Limb (tissue), 2 donors: ENCODE results near the gene SYNM.
"Not testable (repeated sequence)": the region's sequence is repeated elsewhere in the genome, so short reads cannot be mapped to it uniquely, and the experiment has no call there.

Source experiments
- DNase-seq, 2 donors: peaks; one replicate each; pipeline ENCODE4 v3.0.0-alpha.2; 2016; ENCODE audit errors: extremely low spot score in 2 of 2

The SYNM gene

DNA sequence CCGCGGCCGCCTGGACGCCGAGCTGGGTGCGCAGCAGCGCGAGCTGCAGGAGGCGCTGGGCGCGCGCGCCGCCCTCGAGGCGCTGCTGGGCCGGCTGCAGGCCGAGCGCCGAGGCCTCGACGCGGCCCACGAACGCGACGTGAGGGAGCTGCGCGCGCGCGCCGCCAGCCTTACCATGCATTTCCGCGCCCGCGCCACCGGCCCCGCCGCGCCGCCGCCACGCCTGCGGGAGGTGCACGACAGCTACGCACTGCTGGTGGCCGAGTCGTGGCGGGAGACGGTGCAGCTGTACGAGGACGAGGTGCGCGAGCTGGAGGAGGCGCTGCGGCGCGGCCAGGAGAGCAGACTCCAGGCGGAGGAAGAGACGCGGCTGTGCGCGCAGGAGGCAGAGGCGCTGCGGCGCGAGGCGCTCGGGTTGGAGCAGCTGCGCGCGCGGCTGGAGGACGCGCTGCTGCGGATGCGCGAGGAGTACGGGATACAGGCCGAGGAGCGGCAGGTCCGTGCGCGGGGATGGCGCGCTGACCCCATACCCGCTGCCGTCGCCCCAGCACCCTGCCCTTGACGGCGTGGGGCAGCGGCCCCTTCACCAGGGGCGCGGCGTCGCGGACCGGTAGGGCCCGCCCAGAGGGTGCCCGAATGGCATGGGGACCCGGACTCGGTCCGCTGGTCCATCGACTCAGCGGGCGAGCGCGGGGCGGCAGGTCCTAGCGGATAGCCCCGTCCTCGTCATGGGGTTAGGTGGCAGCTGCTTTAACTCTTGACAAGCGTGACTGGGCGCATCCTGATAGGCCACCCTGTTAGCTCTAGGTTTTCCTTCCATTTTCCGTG, 848 bp downstream of the SYNM start:
- peak; percentile 30 to 82 for DNase-seq

DNA sequence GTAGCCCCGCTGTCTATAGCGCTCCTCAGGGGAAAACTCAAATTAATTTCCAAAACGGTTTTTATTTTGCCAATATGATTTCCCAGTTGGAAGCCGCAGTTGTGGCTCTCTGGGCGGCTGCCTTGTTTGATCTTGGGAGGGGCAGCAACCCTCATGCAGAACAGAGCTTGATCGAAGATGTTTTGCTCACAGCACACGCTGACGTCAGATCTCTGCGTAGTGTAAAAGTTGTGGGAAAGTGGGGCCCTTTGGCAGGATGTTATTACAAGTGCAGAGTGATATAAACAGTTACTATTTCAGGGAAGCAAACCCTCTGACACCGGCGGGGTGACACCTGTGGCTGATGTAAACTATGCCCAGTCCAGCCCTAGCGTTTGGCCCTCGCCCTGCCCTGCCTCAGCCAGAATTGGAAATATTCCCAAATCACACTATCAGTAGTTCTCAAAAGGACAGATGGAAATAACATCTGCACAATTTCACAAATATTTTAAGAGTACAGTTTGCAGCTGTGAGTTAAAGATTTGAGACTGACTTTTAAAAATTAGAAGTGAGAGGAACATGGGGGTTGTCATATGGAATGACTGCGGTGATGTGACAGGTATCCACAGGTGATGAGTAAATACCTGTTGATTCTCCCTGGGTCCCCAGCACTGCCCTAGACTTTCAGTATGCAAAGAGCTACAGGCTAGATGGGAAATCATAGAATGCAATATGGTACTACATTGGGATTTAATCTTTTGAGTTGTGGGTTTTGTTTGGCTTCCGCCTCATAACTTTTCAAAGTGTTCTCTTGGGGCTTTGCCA, 1.7 kb downstream of the SYNM start:
- no peak for DNase-seq

DNA sequence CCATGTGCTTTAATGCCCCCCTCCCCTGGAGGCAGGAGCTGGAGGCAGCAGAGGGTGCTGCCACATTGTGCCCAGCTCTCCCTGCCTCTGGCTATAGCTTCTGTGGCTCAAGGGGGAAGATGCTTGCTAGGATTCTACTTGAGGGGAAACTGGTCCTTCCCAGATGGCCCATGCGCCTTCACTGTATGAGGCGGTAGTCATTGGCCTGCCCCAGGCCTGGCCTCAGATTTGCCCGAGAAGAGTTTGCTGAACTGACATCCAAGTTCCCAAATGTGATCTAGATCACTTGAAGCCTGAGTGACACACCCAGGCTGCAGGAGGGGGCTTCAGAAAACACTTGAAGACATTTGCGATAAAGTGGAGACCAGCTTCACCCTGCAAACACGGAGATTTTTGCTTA, 4.1 kb downstream of the SYNM start:
- DNase-seq: no peak

DNA sequence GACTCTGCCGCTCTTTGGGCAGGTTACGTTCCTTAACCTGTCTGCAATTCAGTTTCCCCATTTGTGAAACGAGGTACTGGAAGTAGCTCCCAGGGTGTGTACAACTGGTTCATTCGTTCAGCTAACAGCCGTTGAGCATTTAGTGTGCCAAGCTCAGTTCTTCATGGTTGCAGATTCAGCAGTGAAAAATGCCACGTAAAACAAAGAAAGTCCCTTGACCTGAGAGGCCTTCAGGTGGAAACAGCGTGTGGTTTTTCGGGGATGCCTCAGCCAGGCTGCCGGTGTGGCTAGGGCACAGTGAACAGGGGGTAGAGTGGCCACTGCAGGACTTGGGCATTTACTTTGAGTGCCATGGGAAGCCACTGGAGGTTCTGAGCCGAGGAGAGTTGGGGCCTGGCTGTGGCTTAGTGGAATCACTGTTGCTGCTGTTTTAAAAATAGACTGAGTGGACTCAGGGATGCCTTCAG, 4.7 kb downstream of the SYNM start:
- peak in 1 of 2 donors; percentile 7 for DNase-seq

DNA sequence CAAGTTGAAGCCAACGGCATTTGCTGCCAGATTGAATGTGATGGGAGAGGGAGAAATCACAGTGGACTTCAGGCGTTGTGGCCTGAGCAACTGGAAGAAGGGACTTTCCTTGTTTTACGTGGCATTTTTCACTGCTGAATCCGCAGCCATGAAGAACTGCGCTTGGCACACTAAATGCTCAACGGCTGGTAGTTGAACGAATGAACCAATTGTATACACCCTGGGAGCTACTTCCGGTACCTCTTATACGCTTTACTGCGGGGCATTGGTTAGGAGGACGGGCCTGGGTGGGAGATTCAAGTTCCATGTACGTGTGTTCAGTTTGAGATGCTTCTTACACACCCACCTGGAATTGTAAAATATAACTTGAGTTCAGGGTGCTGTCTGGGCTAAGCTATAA, 5.2 kb downstream of the SYNM start:
- no peak for DNase-seq

DNA sequence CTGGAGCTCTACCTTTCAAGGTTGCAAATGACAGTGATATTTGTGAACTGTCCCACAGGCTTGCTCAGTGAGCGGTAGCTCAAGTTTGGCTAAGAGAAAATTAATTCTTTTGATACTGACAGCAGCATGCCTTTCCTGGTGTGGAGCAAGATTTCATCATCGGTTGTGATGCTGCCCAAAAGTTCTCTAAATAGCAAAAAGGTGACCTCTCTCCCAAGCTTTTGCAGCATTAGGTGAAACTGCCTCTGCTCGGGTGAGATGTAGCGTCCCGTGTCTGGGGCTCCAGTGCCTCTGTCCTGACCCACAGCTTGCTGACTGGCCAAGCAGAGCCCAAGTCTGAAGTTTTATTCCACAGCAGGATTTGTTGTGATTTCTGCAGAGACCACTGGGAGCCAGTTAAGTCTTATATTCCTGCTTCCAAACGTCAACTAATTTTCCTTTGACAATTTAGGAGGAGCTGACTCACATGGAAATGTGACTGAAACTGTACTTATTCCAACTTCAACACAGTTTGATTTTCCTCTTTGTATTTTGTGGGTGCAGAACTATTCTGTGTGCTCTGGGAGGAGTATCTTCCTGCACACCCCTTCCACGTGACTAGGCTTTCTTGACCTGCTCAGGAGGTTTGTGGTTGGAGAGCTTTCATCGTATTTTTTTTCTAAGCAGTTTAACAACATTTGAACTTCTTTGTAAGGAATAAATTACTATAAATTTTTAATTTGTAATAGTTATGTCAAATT, 5.9 kb downstream of the SYNM start:
- DNase-seq: no peak

DNA sequence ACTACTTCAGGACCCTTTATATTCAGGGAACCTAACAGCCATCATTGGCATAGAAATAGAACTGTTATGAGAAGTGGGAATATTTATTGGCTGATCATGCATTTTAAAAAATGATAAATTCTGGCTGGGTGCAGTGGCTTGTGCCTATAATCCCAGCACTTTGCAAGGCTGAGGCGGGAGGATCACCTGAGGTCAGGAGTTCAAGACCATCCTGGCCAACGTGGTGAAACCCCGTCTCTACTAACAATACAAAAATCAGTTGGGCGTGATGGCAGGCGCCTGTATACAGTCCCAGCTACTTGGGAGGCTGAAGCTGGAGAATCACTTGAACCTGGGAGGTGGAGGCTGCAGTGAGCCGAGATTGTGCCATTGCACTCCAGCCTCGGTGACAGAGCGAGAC, 6.8 kb downstream of the SYNM start:
- not testable (repeated sequence) for DNase-seq

DNA sequence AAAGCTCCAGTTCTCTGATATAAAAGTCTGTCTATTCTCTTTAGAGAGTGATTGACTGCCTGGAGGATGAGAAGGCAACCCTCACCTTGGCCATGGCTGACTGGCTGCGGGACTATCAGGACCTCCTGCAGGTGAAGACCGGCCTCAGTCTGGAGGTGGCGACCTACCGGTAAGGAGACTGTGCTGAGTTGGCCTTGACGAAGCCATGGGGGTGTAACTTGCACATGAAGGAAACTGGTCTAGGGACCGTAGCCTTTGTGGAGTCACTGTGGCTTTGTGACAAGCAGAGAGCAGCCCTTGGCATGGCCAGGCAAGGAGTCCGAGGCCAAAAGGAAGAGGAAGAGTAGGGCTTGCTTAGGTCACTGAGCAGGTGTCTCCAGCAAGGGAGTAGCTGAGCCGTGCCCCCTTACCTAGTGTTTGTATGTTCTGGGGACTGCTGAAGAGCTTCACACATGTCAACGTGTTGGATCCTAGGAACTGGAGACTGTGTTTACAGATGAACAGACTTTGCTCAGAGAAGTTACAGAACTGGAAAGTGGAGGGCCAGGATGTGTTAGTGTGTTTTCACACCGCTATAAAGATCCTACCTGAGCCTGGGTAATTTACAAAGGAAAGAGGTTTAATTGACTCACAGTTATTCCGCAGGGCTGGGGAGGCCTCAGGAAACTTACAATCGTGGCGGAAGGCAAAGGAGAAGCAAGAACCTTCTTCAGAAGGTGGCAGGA, 8.8 kb downstream of the SYNM start:
- no peak for DNase-seq

DNA sequence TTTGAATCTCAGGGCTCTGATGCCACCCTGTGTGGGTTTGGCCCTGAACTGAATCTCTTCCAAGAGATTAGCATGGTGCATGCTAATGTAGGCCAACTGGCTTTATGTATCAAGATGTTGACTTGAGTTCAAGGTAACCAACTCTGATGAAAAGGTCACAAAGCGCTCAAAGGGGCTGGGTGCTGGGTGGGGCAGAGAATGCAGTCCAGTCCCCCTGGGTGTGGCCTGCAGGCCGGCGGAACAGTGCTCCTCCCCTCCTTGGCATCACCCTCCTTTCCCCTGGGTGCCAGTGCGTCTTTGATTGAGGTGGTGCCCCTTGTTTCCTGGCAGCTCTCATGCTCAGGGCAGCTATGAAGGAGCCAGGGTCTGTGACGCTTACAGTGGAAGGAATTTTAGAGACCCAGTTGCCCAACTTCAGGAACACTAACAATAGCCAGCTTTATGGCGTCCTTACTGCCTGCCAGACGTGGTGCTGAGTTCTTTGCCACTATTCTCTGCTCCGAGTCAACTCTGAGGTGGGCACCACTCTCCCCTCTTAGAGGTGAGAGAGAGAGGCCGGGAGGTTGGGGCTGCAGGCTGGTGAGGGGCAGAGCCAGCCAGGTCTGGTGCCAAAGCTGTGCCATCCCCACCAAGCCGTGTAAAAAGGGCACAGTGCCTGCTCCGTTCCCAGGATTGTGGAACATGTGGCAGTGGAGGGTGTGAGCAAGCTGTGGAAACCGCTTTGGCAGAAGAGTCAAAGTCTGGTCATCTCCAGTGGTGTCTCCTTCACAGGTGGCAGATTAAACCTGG, 9.8 kb downstream of the SYNM start:
- DNase-seq: no peak

DNA sequence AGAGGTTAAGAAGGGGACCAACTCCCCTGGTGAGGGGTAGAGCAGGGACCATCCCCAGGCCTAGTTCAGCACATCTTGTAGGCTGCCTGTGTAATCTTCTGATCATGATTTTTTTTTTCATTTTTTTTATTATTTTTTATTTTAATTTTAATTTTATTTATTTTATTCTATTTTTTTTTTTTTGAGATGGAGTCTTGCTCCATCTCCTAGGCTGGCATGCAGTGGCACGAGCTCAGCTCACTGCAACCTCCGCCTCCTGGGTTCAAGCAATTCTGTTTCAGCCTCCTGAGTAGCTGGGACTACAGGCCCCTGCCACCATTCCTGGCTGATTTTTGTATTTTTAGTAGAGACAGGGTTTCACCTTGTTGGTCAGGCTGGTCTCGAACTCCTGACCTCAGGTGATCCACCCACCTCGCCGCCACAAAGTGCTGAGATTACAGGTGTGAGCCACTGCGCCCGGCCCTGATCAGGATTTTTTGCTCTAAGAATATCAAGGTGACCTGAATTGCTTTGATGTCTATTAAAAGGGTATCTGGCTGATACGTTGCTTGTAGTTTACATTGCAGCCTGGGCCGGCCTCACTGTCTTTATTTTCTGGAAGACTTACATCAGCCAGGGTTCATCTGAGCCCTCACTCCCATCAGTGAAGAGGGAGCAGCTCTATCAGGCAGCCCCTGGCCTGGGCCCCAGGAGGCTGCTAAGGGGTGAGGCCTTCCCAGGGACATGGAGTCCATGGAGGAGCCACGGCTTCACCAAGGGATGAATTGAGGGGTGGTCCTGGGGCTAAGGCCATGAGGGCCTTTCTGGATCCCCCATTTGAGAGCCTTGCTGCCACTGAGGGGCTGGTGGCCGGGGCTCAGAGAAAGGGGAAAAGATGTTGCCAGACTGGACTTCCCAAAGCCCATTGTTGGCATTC, 10.7 kb downstream of the SYNM start:
- no peak for DNase-seq

DNA sequence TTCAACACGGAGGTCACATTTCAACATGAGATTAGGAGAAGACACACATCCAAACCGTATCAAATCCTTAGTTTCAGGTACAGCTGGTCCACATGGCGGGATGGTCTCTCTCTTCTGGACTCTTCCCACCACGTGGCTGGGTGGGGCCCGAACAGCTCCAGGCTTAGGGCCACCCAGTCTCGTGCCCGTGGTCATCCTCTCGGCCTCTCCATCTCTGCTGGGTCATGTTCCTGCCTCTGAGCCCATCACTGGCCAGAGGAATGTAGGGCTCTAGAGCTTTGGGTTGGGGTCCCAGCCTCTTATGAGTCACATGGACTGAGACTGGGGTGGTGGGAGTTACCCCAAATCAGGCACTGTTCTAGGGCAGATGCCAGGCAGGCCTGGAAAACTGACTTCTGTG, 12.2 kb downstream of the SYNM start:
- DNase-seq: no peak

DNA sequence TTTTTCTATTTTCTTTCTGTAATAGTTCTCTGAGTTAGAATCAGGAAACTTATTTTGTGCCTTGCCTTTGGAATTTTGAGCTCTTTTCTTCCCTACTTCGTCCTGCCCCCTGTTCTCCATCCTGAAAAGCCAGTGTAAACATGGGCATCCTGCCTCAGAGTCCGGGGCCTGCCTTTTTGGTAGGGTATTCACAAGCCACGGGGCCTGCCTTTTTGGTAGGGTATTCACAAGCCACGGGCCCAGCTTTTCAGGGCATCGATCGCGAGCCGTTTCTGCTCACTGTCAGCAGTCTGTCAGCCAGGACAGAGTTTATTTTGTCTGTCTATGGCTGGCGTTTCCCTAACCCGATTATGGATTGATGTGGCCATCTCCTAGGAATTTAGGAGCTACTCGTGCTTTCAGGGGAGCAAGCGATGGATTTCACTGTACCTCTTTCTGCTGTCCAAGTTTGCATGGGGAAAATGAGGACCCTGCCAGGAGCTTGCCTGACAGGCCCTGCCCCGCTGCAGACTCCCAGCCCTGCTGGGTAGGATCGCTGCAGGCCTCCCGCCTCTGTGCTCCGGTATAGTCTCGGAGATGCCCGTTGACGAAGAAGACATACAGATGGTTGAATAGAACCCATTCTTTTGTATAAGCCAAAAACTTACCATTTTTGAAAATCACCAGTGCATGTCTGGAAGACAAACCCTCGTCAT, 12.8 kb downstream of the SYNM start:
- no peak for DNase-seq

DNA sequence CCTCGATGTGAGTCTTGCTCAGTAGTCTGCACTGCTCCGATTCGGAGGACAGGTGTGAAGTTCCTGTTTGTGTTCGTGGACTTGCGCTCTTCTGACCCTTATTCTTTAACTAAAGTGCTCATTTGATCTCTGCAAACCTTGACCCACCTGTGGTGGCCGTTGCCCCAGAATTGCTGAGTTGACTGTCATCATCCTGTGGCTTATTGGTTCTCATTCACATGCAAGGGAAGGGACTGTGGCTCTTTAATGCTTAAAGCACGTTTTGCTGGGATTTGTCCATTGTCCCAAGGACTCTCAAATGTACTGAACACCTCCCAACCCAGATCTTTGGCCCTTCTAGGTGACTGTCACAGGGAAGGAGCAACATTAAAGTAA, 13.4 kb downstream of the SYNM start:
- no peak for DNase-seq

DNA sequence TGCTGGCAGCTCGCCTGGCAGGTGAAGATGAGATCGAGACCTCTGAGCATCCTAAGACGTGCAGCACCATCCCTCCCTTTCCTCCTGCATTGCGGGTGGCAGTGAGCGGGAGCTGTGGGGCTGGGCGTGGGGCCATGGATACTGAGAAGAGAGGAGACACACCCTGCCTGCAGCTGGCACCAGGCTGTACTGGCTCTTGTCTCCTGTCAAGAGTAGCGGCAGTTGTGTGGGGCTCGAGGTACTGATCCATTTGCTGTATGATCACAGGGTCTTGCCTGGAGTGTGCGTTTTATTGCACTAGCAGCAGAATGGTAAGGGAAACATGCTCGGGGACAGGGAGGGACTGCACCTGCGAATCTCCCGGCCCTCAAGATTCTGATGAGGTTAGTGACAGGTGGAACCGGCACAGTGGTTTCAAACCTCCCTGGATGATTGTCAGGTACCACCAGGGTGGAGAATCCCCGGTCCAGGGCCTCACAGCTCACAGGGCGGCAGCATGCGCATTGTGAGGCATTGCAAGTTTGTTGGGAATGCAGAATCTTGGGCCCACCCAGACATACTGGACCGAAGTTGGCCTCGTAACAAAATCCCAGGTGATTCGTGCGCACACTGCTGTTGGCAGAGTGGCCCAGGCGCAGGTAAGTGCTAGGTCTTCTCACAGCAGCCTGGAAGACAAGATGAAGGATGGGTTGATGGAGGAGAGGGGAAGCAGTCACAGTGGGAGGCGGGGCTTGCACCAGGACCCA, 14.1 kb downstream of the SYNM start:
- DNase-seq: no peak

DNA sequence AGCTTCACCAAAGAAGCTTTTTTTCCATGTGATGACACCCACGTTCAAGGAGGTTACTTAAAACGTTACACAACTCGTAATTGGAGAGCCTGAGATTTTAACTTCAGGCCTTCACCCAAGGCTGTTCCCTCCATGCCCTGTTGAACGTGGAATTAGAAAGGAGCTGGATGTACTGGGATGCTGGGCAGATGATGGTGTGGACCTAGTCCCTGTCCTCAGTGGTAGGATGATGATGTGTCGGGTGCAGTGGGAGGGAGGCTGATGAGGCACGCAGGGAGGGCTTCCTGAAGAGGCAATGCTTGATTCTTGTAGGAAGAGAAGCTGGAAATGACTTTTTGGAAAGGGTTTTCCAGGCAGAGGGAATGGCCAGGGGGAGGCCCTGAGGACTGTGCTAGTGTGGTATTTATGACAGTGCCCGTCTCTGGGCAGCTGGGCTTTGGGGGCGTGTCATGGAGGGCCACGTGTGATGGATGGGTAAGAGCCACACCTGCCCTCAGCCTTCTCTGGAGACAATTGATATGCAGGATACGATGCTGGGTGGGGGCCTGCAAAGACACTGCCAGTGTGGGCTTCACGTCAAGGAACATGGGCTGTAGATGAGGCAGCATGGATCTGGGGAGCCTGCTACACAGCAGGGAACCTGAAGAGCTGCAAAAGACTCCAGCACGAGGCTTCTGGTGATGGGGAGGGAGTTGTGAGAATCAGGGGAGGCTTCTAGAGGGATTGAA, 15.3 kb downstream of the SYNM start:
- no peak for DNase-seq

DNA sequence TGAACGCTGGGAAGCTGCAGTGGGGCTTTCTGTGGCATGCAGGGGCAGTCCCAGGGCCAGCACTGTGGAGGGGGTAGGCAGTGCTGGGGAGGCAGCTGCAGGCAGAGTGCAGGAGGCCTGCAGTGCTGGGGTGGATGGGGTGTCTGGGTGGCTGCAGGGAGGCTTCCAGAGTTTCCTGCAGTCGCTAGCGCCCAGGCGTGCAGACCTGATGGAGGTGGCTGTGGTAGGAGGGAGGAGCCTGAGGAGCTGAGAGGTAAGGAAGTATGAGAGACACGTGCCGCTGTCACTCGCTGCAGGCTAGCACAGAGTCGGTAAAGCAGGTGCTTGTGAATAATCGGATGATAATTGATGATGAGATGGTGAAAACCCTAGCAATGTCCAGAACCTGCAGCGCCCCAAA, 16.3 kb downstream of the SYNM start:
- DNase-seq: no peak

DNA sequence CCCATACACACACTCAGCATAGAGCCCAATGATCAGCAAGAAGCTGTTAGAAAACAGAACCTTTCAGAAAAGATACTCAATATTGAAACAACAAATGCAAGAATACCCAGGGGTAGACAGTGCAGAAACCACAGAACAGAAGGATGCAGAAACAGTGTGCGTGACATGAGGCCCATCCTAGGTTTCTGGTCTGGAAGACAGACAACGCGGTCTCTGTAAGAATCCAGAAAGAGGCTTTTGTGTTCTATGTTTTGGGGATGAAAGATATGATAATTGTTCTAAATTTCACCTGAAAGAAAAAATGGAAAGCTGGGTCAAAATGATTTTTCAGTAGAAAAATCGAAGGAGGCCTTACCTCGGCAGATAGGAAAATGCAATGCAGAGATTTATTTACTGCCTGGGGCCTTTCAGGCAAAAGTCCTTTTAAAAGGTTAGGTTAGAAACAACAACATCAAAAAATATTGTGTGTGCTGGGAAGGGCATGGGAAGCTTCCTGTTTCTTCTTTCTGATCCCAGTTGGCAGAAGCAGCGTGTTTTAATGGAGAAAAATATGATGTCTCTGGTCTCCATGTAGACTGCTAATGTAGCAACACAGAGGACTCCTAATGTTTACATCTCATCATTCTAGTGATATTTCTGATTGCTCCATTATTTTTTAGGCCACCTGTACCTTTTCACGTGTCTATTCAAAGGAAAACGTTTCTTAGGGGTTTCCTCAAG, 17.0 kb downstream of the SYNM start:
- no peak for DNase-seq
